Astrocyte (in vitro differentiated cells and primary cell): ENCODE data around the gene ANKIB1. TPM values are rescaled to one million over a fixed set of nuclear protein-coding genes. Genes with fewer than 3 reads are reported as not detected.

ENCODE experiments used
- DNase-seq: peaks from one replicate; pipeline ENCODE4 v3.0.0-alpha.2; 2010; ENCODE audit warnings: low read depth
- FAIRE-seq: peaks from 2 replicates; lab custom pipeline; 2011; peaks lifted over from hg19 to GRCh38; lab: Jason Lieb, UNC
- H2AFZ ChIP-seq: 2 replicates; pipeline ENCODE4 v1.6.0; 2012; ENCODE audit warnings: low read depth, low read length, inconsistent platforms
- H3K27ac ChIP-seq: 2 replicates; pipeline ENCODE4 v1.5.1; 2011; ENCODE audit warnings: low read depth, low read length, inconsistent platforms
- H3K27me3 ChIP-seq: 2 replicates; pipeline ENCODE4 v1.6.0; 2011; ENCODE audit warnings: low read length, inconsistent platforms; ENCODE audit not compliant: insufficient read depth
- H3K36me3 ChIP-seq: 2 replicates; pipeline ENCODE4 v1.5.1; 2011; ENCODE audit warnings: low read length, inconsistent platforms; ENCODE audit not compliant: insufficient read depth
- H3K4me1 ChIP-seq: 2 replicates; pipeline ENCODE4 v1.5.1; 2011; ENCODE audit warnings: low read length, inconsistent platforms; ENCODE audit not compliant: insufficient read depth
- H3K4me2 ChIP-seq: 2 replicates; pipeline ENCODE4 v1.6.0; 2012; ENCODE audit warnings: low read length, inconsistent platforms
- H3K4me3 ChIP-seq: 2 replicates; pipeline ENCODE4 v1.5.1; 2011; ENCODE audit warnings: low read depth, mild to moderate bottlenecking, low read length, inconsistent platforms; ENCODE audit not compliant: insufficient read depth
- H3K79me2 ChIP-seq: 2 replicates; pipeline ENCODE4 v1.6.0; 2012; ENCODE audit warnings: mild to moderate bottlenecking, low read length, inconsistent platforms; ENCODE audit not compliant: insufficient read depth
- H3K9ac ChIP-seq: 2 replicates; pipeline ENCODE4 v1.6.0; 2012; ENCODE audit warnings: mild to moderate bottlenecking, low read length, inconsistent platforms
- H3K9me3 ChIP-seq: 2 replicates; pipeline ENCODE4 v1.5.1; 2012; ENCODE audit warnings: low read depth, mild to moderate bottlenecking, low read length, inconsistent platforms; ENCODE audit not compliant: insufficient read depth
- H4K20me1 ChIP-seq: 2 replicates; pipeline ENCODE4 v1.6.0; 2012; ENCODE audit warnings: low read length, inconsistent platforms; ENCODE audit not compliant: insufficient read depth
- H3K27ac Mint-ChIP-seq: one replicate; pipeline ENCODE4 v1.8.0; 2021; ENCODE audit warnings: mild to moderate bottlenecking, mixed read lengths; ENCODE audit not compliant: unreplicated experiment
- H3K27me3 Mint-ChIP-seq: one replicate; pipeline ENCODE4 v1.8.0; 2021; ENCODE audit warnings: low read depth, mixed read lengths; ENCODE audit not compliant: unreplicated experiment
- H3K36me3 Mint-ChIP-seq: one replicate; pipeline ENCODE4 v1.8.0; 2021; ENCODE audit warnings: low read depth, mixed read lengths; ENCODE audit not compliant: unreplicated experiment
- H3K4me1 Mint-ChIP-seq: one replicate; pipeline ENCODE4 v1.8.0; 2021; ENCODE audit warnings: low read depth, mixed read lengths; ENCODE audit not compliant: unreplicated experiment
- H3K4me3 Mint-ChIP-seq: one replicate; pipeline ENCODE4 v1.8.0; 2021; ENCODE audit warnings: mild to moderate bottlenecking, moderate library complexity, mixed read lengths; ENCODE audit not compliant: unreplicated experiment
- H3K9me3 Mint-ChIP-seq: one replicate; pipeline ENCODE4 v1.8.0; 2021; ENCODE audit warnings: mild to moderate bottlenecking, mixed read lengths; ENCODE audit not compliant: unreplicated experiment
- EZH2 ChIP-seq: IDR thresholded peaks from 2 replicates; pipeline ENCODE4 v1.6.1; 2012; ENCODE audit warnings: mild to moderate bottlenecking, low read length, inconsistent platforms; ENCODE audit not compliant: insufficient read depth
- total RNA-seq: library from RNA; stranded (reverse); gene quantifications from 2 replicates; pipeline ENCODE4 v1.2.1, GENCODE V29; 2021
- TF ChIP-seq, protein P1 (sequence below): IDR thresholded peaks from 2 replicates; pipeline ENCODE4 v1.5.1; 2011; ENCODE audit warnings: low read depth, mild to moderate bottlenecking, inconsistent platforms, low read length, moderate library complexity; ENCODE audit not compliant: insufficient read depth

The ANKIB1 gene
- total RNA-seq, 1 donor from 2014 or later = 83.3 TPM

DNA sequence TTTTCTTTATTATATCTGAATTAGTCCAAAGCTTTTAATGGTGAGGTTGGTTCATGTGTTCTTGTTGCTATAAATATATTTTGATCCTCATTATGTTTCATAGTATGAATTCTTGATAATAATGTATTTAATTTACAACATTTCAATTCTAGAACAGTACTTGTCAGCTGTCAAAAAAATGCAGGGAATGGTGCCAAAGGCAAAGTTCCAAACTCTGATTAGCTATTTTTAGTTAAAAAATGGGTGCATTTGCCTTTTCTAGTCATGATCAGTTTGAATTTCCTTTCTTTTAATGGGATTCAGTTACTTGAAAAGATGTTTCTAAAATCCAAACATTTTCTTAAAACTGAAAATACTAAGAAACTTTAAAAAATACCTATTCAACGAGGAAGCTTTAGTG lies 49.6 kb downstream of the ANKIB1 start:
- Mint-ChIP-seq H3K27ac (no peak overlapping the region), H3K36me3 (no peaks in the 10 kb centered on the region), H3K4me1 (peaks cover 19% of the 10 kb centered on the region), H3K9me3 (no peaks in the 10 kb centered on the region), H3K27me3 (no peaks in the 10 kb centered on the region), H3K4me3 (no peak overlapping the region)
- Histone ChIP-seq H3K4me2 (no peak overlapping the region), H2AFZ (no peak overlapping the region), H4K20me1 (peaks cover 20% of the 10 kb centered on the region), H3K79me2 (peaks cover 28% of the 10 kb centered on the region), H3K27ac (no peak overlapping the region), H3K27me3 (no peaks in the 10 kb centered on the region), H3K36me3 (no peaks in the 10 kb centered on the region), H3K9me3 (no peaks in the 10 kb centered on the region), H3K4me1 (no peaks in the 10 kb centered on the region), H3K4me3 (no peak overlapping the region), H3K9ac (no peak overlapping the region)
- TF ChIP-seq EZH2 = no peak
- TF ChIP-seq, protein P1, sequence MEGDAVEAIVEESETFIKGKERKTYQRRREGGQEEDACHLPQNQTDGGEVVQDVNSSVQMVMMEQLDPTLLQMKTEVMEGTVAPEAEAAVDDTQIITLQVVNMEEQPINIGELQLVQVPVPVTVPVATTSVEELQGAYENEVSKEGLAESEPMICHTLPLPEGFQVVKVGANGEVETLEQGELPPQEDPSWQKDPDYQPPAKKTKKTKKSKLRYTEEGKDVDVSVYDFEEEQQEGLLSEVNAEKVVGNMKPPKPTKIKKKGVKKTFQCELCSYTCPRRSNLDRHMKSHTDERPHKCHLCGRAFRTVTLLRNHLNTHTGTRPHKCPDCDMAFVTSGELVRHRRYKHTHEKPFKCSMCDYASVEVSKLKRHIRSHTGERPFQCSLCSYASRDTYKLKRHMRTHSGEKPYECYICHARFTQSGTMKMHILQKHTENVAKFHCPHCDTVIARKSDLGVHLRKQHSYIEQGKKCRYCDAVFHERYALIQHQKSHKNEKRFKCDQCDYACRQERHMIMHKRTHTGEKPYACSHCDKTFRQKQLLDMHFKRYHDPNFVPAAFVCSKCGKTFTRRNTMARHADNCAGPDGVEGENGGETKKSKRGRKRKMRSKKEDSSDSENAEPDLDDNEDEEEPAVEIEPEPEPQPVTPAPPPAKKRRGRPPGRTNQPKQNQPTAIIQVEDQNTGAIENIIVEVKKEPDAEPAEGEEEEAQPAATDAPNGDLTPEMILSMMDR = no peak
- DNase-seq (no peak), FAIRE-seq (no peak)

DNA sequence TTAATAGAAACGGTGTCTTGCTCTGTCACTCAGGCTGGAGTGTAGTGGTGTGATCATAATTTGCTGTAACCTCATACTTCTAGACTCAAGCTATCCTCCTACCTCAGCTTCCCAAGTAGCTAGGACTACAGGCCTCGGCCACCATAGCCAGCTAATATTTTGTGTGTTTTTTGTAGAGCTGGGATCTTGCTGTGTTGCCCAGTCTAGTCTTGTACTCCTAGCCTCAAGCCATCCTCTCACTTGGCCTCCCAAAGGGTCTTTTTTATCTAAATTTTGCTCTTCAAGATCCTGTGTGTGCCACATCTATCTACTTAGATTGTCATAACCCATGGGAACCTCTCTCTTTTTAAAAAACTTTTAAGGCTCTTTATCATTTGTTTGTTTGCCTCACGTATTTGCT lies 50.5 kb downstream of the ANKIB1 start:
- H3K4me1 ChIP-seq = no peaks in the 10 kb centered on the region
- no peak overlapping the region for H3K27ac Mint-ChIP-seq
- peaks cover 3% of the 10 kb centered on the region for H3K36me3 Mint-ChIP-seq
- no peaks in the 10 kb centered on the region for H3K27me3 ChIP-seq
- H3K9ac ChIP-seq = no peak overlapping the region
- no peak overlapping the region for H3K4me3 ChIP-seq
- H3K4me2 ChIP-seq = no peak overlapping the region
- H2AFZ ChIP-seq = no peak overlapping the region
- DNase-seq (no peak), FAIRE-seq (no peak)
- H3K27ac ChIP-seq = no peak overlapping the region
- H3K36me3 ChIP-seq = no peaks in the 10 kb centered on the region
- H3K9me3 Mint-ChIP-seq = no peaks in the 10 kb centered on the region
- H3K79me2 ChIP-seq = peaks cover 21% of the 10 kb centered on the region
- H4K20me1 ChIP-seq = peaks cover 20% of the 10 kb centered on the region
- TF ChIP-seq, protein P1 = no peak
- TF ChIP-seq EZH2 = no peak
- no peaks in the 10 kb centered on the region for H3K27me3 Mint-ChIP-seq
- no peak overlapping the region for H3K4me3 Mint-ChIP-seq
- no peaks in the 10 kb centered on the region for H3K9me3 ChIP-seq
- peaks cover 19% of the 10 kb centered on the region for H3K4me1 Mint-ChIP-seq

DNA sequence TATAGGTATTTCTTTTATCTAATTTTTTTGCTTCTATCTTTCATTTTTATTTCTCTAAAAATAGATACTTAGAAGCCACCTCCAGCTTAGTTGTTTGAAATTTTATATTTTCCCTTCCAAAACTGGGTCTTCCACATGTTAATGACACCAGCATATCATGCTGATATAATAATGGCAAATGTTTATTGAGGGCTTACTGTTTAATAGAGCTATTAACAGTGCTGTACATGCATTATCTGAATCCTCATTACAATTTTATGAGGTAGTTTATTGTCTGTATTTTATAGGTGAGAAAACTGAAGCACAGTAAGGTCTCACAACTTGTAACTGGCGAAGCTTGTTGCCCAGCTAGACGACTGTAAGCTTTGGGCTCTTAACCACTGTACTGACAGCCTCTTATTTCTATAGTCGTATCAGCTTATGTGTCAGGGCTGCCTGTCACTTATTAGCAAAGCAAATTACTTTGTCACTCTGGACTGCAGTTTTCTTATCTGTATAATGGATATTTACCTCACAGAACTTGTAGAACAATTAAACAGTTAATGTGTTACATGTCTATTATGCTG lies 51.2 kb downstream of the ANKIB1 start:
- Mint-ChIP-seq H3K4me3 (no peak overlapping the region), H3K27me3 (no peaks in the 10 kb centered on the region), H3K4me1 (peaks cover 19% of the 10 kb centered on the region), H3K36me3 (peaks cover 4% of the 10 kb centered on the region), H3K27ac (no peak overlapping the region), H3K9me3 (no peaks in the 10 kb centered on the region)
- Histone ChIP-seq H4K20me1 (peaks cover 20% of the 10 kb centered on the region), H3K36me3 (no peaks in the 10 kb centered on the region), H3K4me2 (no peak overlapping the region), H3K4me1 (no peaks in the 10 kb centered on the region), H2AFZ (no peak overlapping the region), H3K4me3 (no peak overlapping the region), H3K27me3 (no peaks in the 10 kb centered on the region), H3K79me2 (peaks cover 19% of the 10 kb centered on the region), H3K9ac (no peak overlapping the region), H3K27ac (no peak overlapping the region), H3K9me3 (no peaks in the 10 kb centered on the region)
- FAIRE-seq (no peak), DNase-seq (no peak)
- TF ChIP-seq EZH2 = no peak
- TF ChIP-seq, protein P1 = no peak
